ENCODE measurements around the gene JARID2. TPM values are rescaled to one million over a fixed set of nuclear protein-coding genes. Genes with fewer than 3 reads are reported as not detected.
A peak's percentile ranks its signal among the peaks of the same experiment; 100 is the strongest.

Gene JARID2
- total and polyA plus RNA-seq, 10 of the 15 experiments (the other 5 are each of a cell fraction or from before 2014, with no cell fraction given) = 4.2 to 21.6 (median 11.7) TPM

- DNase-seq (ENCODE audit: low read depth, low spot score) = peak; percentile 78
- H3K9ac ChIP-seq (ENCODE audit: control insufficient read depth, insufficient read depth, low read length) = no peak overlapping the region
- ATAC-seq = peak; percentile 99
- no peaks in the 10 kb centered on the region for H3K27me3 ChIP-seq (replicated peaks in 1 of 2; ENCODE audit: control insufficient read depth in 2 of 2, insufficient read depth in 2 of 2, low read length in 1 of 2)
- peak; percentile 87 for FAIRE-seq
- in situ Hi-C loops (cut with MboI) (no loop called here), intact Hi-C loops (cut with micrococcal nuclease; ENCODE audit: unreplicated experiment) (no loop called here)
- peaks cover 0 to 3% of the 10 kb centered on the region in 2 experiments; a peak in 2 of 4 replicates for H3K36me3 ChIP-seq (ENCODE audit: control insufficient read depth in 2 of 2, insufficient read depth in 2 of 2, low read length in 1 of 2)
- H3K4me2 ChIP-seq (ENCODE audit: control insufficient read depth, insufficient read depth) = peak overlapping the region; percentile 48
- H3K9me3 ChIP-seq (replicated peaks; ENCODE audit: control insufficient read depth, insufficient read depth, low read length) = no peaks in the 10 kb centered on the region; the same call in 2 of the 3 replicates
- TSS peak; percentile 1 for BruUV-seq (replicated peaks)
- ChIA-PET CTCF (interaction anchor here (0.6 to 3.3 kb wide), 17 partner anchors 9 to 157 kb away, joined by 3 to 15 read pairs (median 4); no protein-coding TSS in a partner anchor), SMC1A (ENCODE audit: uncharacterized antibody, unreplicated experiment) (interaction anchor here (0.6 to 4.0 kb wide), 25 partner anchors 9 to 559 kb away, joined by 3 to 43 read pairs (median 6); no protein-coding TSS in a partner anchor), RAD21 (ENCODE audit: unreplicated experiment) (interaction anchor here (0.7 to 4.0 kb wide), 21 partner anchors 11 to 123 kb away, joined by 3 to 32 read pairs (median 7); no protein-coding TSS in a partner anchor), POLR2A (interaction anchor here (0.7 to 2.7 kb wide), 13 partner anchors 9 to 134 kb away, joined by 3 to 17 read pairs (median 3); no protein-coding TSS in a partner anchor)
- peak overlapping the region; percentile 20; the same call in 1 of the 2 replicates for H2AFZ ChIP-seq (ENCODE audit: control insufficient read depth, low read depth, low read length)
- peaks cover 74% of the 10 kb centered on the region for H3K79me2 ChIP-seq (ENCODE audit: control insufficient read depth, insufficient read depth, low read length)
- peak overlapping the region; percentile 11; the same call in 1 of the 2 replicates for H3K4me3 ChIP-seq
- no peaks in the 10 kb centered on the region for H4K20me1 ChIP-seq (ENCODE audit: control insufficient read depth, insufficient read depth)
- peak overlapping the region; percentile 79 for H3K27ac ChIP-seq (ENCODE audit: control insufficient read depth, insufficient read depth)
- H3K4me1 ChIP-seq (ENCODE audit: control insufficient read depth, insufficient read depth, low read length) = peaks cover 24% of the 10 kb centered on the region
- WGBS (ENCODE audit: insufficient coverage, insufficient replicate concordance, low lambda C conversion rate, missing lambda C conversion rate) = 8% methylated on average over 6 of the region's 6 CpGs
- no peak for TF ChIP-seq ESRRA (IDR thresholded peaks at IDR 0.05; ENCODE audit: low read length)
- TF ChIP-seq SPI1 (IDR thresholded peaks at IDR 0.05; ENCODE audit: borderline replicate concordance, insufficient read depth, low read depth, low read length) = peak; percentile 100
- peak; percentile 43; the same call in 1 of the 2 replicates for TF ChIP-seq BACH1 (IDR thresholded peaks at IDR 0.05; ENCODE audit: borderline replicate concordance)
- TF ChIP-seq IRF5 (IDR thresholded peaks at IDR 0.05; ENCODE audit: borderline replicate concordance) = no peak
- no peak for TF ChIP-seq POLR2A (IDR thresholded peaks at IDR 0.05; ENCODE audit: low read depth, low read length)
- peak; percentile 40; the same call in 1 of the 2 replicates for TF ChIP-seq SMARCA5 (IDR thresholded peaks at IDR 0.05)
- peak; percentile 78 for TF ChIP-seq EED (IDR thresholded peaks at IDR 0.05; ENCODE audit: low read depth)
- peak; percentile 68 for TF ChIP-seq MTA2 (IDR thresholded peaks at IDR 0.05; ENCODE audit: low read depth)
- TF ChIP-seq MLLT1 (IDR thresholded peaks at IDR 0.05) = 0 out of 2 replicates have a peak, but pooled peaks have one; percentile 43
- peak; percentile 73 for TF ChIP-seq RUNX3 (IDR thresholded peaks at IDR 0.05; ENCODE audit: low read length)
- peak; percentile 53; the same call in 1 of the 2 replicates for TF ChIP-seq PAX5 (IDR thresholded peaks at IDR 0.05; ENCODE audit: borderline replicate concordance, low read depth, low read length)
- TF ChIP-seq PKNOX1 (IDR thresholded peaks at IDR 0.05) = 0 out of 2 replicates have a peak, but pooled peaks have one; percentile 6
- TF ChIP-seq ZNF687 (IDR thresholded peaks at IDR 0.05) = peak; percentile 31; the same call in 1 of the 2 replicates
Measured at GRCh38 chr6:15287670-15288375, 42.0 kb downstream of the JARID2 start.
